Hepatocyte (in vitro differentiated cells): ENCODE results near the gene DLGAP4. TPM values are rescaled to one million over a fixed set of nuclear protein-coding genes. Genes with fewer than 3 reads are reported as not detected.

Experiments
- DNase-seq: peaks from one replicate; pipeline ENCODE4 v3.0.0-alpha.2; 2016; ENCODE audit warnings: low spot score
- H2AFZ ChIP-seq: fragments of 200-600 bp; sonication (generic); 2 replicates; pipeline ENCODE4 v1.6.0; 2016; ENCODE audit warnings: antibody characterized with exemption, mild to moderate bottlenecking
- H3K27ac ChIP-seq: fragments of 200-600 bp; sonication (generic); 2 replicates; pipeline ENCODE4 v1.5.1; 2016; ENCODE audit warnings: mild to moderate bottlenecking
- H3K27me3 ChIP-seq: fragments of 200-600 bp; sonication (generic); 2 replicates; pipeline ENCODE4 v1.6.1; 2016
- H3K36me3 ChIP-seq: fragments of 200-600 bp; sonication (generic); replicated peaks from 2 replicates; pipeline ENCODE4 v1.5.1; 2016; ENCODE audit warnings: low read depth; ENCODE audit not compliant: insufficient read depth
- H3K4me1 ChIP-seq: fragments of 200-600 bp; sonication (generic); 2 replicates; pipeline ENCODE4 v1.5.1; 2016; ENCODE audit warnings: mild to moderate bottlenecking, moderate library complexity; ENCODE audit not compliant: insufficient read depth
- H3K4me2 ChIP-seq: fragments of 200-600 bp; sonication (generic); 2 replicates; pipeline ENCODE4 v1.6.0; 2016
- H3K4me3 ChIP-seq: fragments of 200-600 bp; sonication (generic); 2 replicates; pipeline ENCODE4 v1.5.1; 2016; ENCODE audit warnings: mild to moderate bottlenecking
- H3K79me2 ChIP-seq: fragments of 200-600 bp; sonication (generic); 2 replicates; pipeline ENCODE4 v1.6.0; 2017; ENCODE audit warnings: mild to moderate bottlenecking
- H3K9me2 ChIP-seq: fragments of 200-600 bp; sonication (generic); replicated peaks from 2 replicates; pipeline ENCODE4 v1.6.0; 2017; ENCODE audit warnings: mild to moderate bottlenecking; ENCODE audit not compliant: insufficient read depth
- H3K9me3 ChIP-seq: fragments of 200-600 bp; sonication (generic); 2 replicates; pipeline ENCODE4 v1.5.1; 2016; ENCODE audit warnings: low read depth, mild to moderate bottlenecking
- H4K20me1 ChIP-seq: fragments of 200-600 bp; sonication (generic); 2 replicates; pipeline ENCODE4 v1.6.0; 2016; ENCODE audit warnings: mild to moderate bottlenecking; ENCODE audit not compliant: insufficient read depth, poor library complexity, severe bottlenecking
- EZH2 ChIP-seq: fragments of 200-600 bp; sonication (generic); IDR thresholded peaks from 2 replicates; pipeline ENCODE4 v1.6.1; 2016; ENCODE audit warnings: antibody characterized with exemption, mild to moderate bottlenecking, borderline replicate concordance
- EZH2phosphoT487 ChIP-seq: fragments of 200-600 bp; sonication (generic); IDR thresholded peaks from one replicate; pipeline ENCODE4 v1.6.1; 2018; ENCODE audit warnings: antibody characterized with exemption, mild to moderate bottlenecking, low read depth, moderate library complexity; ENCODE audit not compliant: unreplicated experiment, severe bottlenecking
- WGBS: methylation state at CpG from one replicate; pipeline ENCODE4 v1.1.6; 2016; ENCODE audit warnings: low lambda C conversion rate; ENCODE audit errors: missing lambda C conversion rate; 5-methylcytosine and 5-hydroxymethylcytosine counted together
- polyA plus RNA-seq: library from polyadenylated mRNA; unstranded; fragments of >200 nt; fragmentation: Nextera tagmentation; extraction: Ambion mirVana; gene quantifications from 2 replicates; pipeline ENCODE4 v1.2.1, GENCODE V29; 2016
- total RNA-seq: library from RNA; depleted of rRNA; stranded (reverse); fragments of >200 nt; gene quantifications from 2 replicates; pipeline ENCODE4 v1.2.3, GENCODE V29; 2014
- TF ChIP-seq, protein P1 (sequence below): fragments of 200-600 bp; sonication (generic); IDR thresholded peaks from 2 replicates; pipeline ENCODE4 v1.5.1; 2016; ENCODE audit warnings: antibody characterized with exemption, mild to moderate bottlenecking; ENCODE audit not compliant: poor library complexity

Gene DLGAP4
- total and polyA plus RNA-seq, 2 experiments from 2014 or later: 16.5 to 39.4 TPM

DNA sequence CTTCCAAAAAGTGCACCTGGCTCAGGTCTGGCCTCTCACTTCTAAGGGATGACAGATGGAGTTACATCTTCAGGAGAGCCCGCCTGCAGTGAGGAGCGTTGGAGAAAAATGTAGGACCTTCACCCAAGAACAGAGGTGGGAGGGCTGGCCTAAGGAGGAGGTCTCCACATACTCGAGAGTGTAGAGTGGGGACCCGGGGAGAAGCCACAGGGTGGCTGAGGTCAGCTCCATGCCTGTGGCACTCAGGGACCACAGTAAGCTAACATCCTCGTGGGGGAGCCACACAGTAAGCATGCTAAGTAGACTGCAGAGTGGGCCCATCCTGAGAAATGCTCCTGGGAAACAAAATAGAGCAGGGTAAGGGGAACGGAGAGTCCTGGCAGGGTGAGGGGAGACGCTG is 45.8 kb upstream of the DLGAP4 start:
- TF ChIP-seq, protein P1, sequence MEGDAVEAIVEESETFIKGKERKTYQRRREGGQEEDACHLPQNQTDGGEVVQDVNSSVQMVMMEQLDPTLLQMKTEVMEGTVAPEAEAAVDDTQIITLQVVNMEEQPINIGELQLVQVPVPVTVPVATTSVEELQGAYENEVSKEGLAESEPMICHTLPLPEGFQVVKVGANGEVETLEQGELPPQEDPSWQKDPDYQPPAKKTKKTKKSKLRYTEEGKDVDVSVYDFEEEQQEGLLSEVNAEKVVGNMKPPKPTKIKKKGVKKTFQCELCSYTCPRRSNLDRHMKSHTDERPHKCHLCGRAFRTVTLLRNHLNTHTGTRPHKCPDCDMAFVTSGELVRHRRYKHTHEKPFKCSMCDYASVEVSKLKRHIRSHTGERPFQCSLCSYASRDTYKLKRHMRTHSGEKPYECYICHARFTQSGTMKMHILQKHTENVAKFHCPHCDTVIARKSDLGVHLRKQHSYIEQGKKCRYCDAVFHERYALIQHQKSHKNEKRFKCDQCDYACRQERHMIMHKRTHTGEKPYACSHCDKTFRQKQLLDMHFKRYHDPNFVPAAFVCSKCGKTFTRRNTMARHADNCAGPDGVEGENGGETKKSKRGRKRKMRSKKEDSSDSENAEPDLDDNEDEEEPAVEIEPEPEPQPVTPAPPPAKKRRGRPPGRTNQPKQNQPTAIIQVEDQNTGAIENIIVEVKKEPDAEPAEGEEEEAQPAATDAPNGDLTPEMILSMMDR: no peak
- no peak for TF ChIP-seq EZH2phosphoT487
- TF ChIP-seq EZH2: no peak
- Histone ChIP-seq H3K4me2 (no peak overlapping the region), H3K79me2 (no peaks in the 10 kb centered on the region), H3K27me3 (no peaks in the 10 kb centered on the region), H3K9me3 (no peaks in the 10 kb centered on the region), H3K27ac (no peak overlapping the region), H3K4me1 (no peaks in the 10 kb centered on the region), H3K4me3 (no peak overlapping the region), H2AFZ (no peak overlapping the region), H4K20me1 (no peaks in the 10 kb centered on the region), H3K9me2 (no peaks in the 10 kb centered on the region), H3K36me3 (no peaks in the 10 kb centered on the region)
- no peak for DNase-seq
- 79% methylated on average over 7 of the region's 7 CpGs for WGBS

DNA sequence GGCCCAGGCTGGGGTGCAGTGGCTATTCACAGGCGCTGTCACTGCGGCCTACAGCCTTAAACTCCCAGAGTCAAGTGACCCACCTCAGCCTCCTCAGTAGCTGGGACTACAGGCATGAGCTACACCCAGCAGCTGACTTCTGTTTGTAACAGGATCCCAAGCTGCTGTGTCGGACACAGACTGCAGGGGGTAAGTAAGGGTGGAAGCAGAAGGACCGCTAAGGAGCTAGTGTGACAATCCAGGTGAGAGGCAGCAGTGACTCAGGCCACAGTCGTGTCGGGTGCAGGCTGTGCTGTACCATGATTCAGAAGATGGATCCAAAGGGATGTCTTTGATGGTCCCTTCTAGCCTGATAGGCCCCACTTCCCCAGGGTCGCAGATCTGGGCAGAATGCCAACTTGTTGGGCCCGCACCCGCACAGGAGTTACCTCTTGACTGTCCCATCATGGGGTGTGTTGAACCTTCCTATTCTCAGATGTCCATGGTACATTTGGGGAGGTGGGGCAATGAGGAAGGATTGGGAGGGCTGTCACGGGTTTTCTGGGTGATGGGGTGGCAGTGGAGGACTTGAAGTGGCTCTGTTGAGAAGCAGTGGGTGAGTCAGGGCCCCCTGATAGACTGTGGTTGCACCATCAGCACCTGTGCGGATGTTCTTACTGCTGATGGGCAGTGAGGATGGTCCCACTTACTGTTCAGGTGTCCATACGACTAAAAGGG is 44.6 kb upstream of the DLGAP4 start:
- Histone ChIP-seq H3K79me2 (no peaks in the 10 kb centered on the region), H3K4me1 (no peaks in the 10 kb centered on the region), H3K4me2 (no peak overlapping the region), H2AFZ (no peak overlapping the region), H3K9me3 (no peaks in the 10 kb centered on the region), H3K27me3 (no peaks in the 10 kb centered on the region), H4K20me1 (no peaks in the 10 kb centered on the region), H3K36me3 (no peaks in the 10 kb centered on the region), H3K27ac (no peak overlapping the region), H3K9me2 (no peaks in the 10 kb centered on the region), H3K4me3 (no peak overlapping the region)
- WGBS: 91% methylated on average over 12 of the region's 12 CpGs
- no peak for DNase-seq
- TF ChIP-seq EZH2phosphoT487 (no peak), EZH2 (no peak)
- TF ChIP-seq, protein P1: no peak

DNA sequence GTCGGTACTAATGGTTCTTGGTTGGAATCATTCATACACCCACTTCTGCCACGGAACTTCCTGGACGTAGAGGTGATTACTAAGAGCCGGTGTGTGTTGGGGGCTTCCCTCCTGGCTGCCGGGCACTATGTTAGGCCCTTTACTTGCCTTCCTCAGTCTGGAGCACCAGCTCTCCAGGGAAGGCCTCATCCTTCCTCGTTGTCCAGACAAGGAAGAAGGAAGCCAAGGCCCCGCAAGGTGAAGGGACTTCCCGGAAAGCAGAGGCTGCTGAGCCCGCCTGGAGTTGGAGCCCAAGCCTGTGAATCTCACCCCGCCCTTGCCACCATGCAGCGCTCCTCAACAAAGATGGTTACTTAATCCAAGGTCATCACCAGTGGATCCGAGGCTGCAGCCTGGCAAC is 43.7 kb upstream of the DLGAP4 start:
- H3K4me1 ChIP-seq: no peaks in the 10 kb centered on the region
- DNase-seq: no peak
- no peak overlapping the region for H3K4me3 ChIP-seq
- H3K79me2 ChIP-seq: no peaks in the 10 kb centered on the region
- H3K9me2 ChIP-seq: no peaks in the 10 kb centered on the region
- no peak for TF ChIP-seq EZH2phosphoT487
- TF ChIP-seq EZH2: no peak
- TF ChIP-seq, protein P1: no peak
- H3K9me3 ChIP-seq: no peaks in the 10 kb centered on the region
- H3K27me3 ChIP-seq: no peaks in the 10 kb centered on the region
- no peaks in the 10 kb centered on the region for H4K20me1 ChIP-seq
- H3K27ac ChIP-seq: no peak overlapping the region
- no peaks in the 10 kb centered on the region for H3K36me3 ChIP-seq
- WGBS: 91% methylated on average over 11 of the region's 12 CpGs
- no peak overlapping the region for H2AFZ ChIP-seq
- H3K4me2 ChIP-seq: no peak overlapping the region
